Liver (tissue), 9 donors: ENCODE data around the gene DLK2. TPM values are rescaled to one million over a fixed set of nuclear protein-coding genes. Genes with fewer than 3 reads are reported as not detected.

Experiments
- DNase-seq: peaks from one replicate; pipeline ENCODE4 v3.0.0-alpha.2; 2017; ENCODE audit warnings: low spot score
- H3K27ac ChIP-seq, 2 donors: one replicate each; pipeline ENCODE4 v1.7.0; 2013; ENCODE audit warnings: inconsistent platforms in 2 of 2, low read length in 2 of 2, control low read depth in 1 of 2, low read depth in 1 of 2, mild to moderate bottlenecking in 1 of 2
- H3K27me3 ChIP-seq, 4 donors: one replicate each; pipeline versions ENCODE4 v1.6.1 to v1.7.0; 2013; ENCODE audit warnings: low read length in 3 of 4, inconsistent platforms in 1 of 4, mild to moderate bottlenecking in 1 of 4, moderate library complexity in 1 of 4; ENCODE audit not compliant: control insufficient read depth in 4 of 4, insufficient read depth in 4 of 4
- H3K36me3 ChIP-seq, 4 donors: one replicate each; pipeline versions ENCODE4 v1.6.1 to v1.7.0; 2013; ENCODE audit warnings: low read length in 3 of 4, mild to moderate bottlenecking in 3 of 4, low read depth in 1 of 4, moderate library complexity in 1 of 4; ENCODE audit not compliant: control insufficient read depth in 4 of 4, insufficient read depth in 3 of 4
- H3K4me1 ChIP-seq, 4 donors: one replicate each; pipeline versions ENCODE4 v1.6.1 to v1.7.0; 2013; ENCODE audit warnings: low read length in 3 of 4, mild to moderate bottlenecking in 3 of 4, moderate library complexity in 1 of 4; ENCODE audit not compliant: control insufficient read depth in 4 of 4, insufficient read depth in 4 of 4
- H3K4me3 ChIP-seq, 3 donors: one replicate each; pipeline versions ENCODE4 v1.6.1 to v1.7.0; 2013; ENCODE audit warnings: low read length in 3 of 3, control low read depth in 1 of 3, low read depth in 1 of 3, mild to moderate bottlenecking in 1 of 3
- H3K9ac ChIP-seq, 2 donors: one replicate each; pipeline ENCODE4 v1.7.0; 2013; ENCODE audit warnings: low read length in 2 of 2, mild to moderate bottlenecking in 2 of 2, moderate library complexity in 2 of 2, control low read depth in 1 of 2, low read depth in 1 of 2
- H3K9me3 ChIP-seq, 4 donors: one replicate each; pipeline versions ENCODE4 v1.6.1 to v1.7.0; 2013; ENCODE audit warnings: low read length in 3 of 4; ENCODE audit not compliant: control insufficient read depth in 4 of 4
- CTCF ChIP-seq: fragments of 150-350 bp; IDR thresholded peaks from 2 replicates; pipeline ENCODE4 v1.5.1; 2017; ENCODE audit warnings: improper control_type of control experiment, low read depth, low read length; ENCODE audit not compliant: missing input control
- EGR1 ChIP-seq, 2 donors: IDR thresholded peaks; 2 replicates each; pipeline ENCODE4 v1.6.1; 2016 to 2018; ENCODE audit warnings: antibody characterized with exemption in 2 of 2, low read depth in 2 of 2
- FOXA1 ChIP-seq: IDR thresholded peaks from 2 replicates; pipeline ENCODE4 v1.6.1; 2016; ENCODE audit warnings: antibody characterized with exemption
- FOXA2 ChIP-seq: IDR thresholded peaks from 2 replicates; pipeline ENCODE4 v1.6.1; 2016; ENCODE audit warnings: antibody characterized with exemption
- GABPA ChIP-seq, 2 donors: IDR thresholded peaks in 1 of 2; conservative IDR thresholded peaks in 1 of 2; 2 replicates each; pipeline ENCODE4 v1.6.1; 2016; ENCODE audit warnings: antibody characterized with exemption in 2 of 2, mild to moderate bottlenecking in 1 of 2, moderate library complexity in 1 of 2
- HNF4A ChIP-seq, 2 donors: conservative IDR thresholded peaks; 2 replicates each; pipeline ENCODE4 v1.6.1; 2016; ENCODE audit warnings: antibody characterized with exemption in 2 of 2, mild to moderate bottlenecking in 2 of 2
- HNF4G ChIP-seq: IDR thresholded peaks from 2 replicates; pipeline ENCODE4 v1.6.1; 2016; ENCODE audit warnings: antibody characterized with exemption
- JUND ChIP-seq, 2 donors: IDR thresholded peaks; 2 replicates each; pipeline ENCODE4 v1.6.1; 2016; ENCODE audit warnings: antibody characterized with exemption in 2 of 2
- NR2F2 ChIP-seq: IDR thresholded peaks from 2 replicates; pipeline ENCODE4 v1.6.1; 2016; ENCODE audit warnings: antibody characterized with exemption
- RAD21 ChIP-seq, 2 donors: IDR thresholded peaks; 2 replicates each; pipeline ENCODE4 v1.6.1; 2016; ENCODE audit warnings: antibody characterized with exemption in 2 of 2, mild to moderate bottlenecking in 2 of 2
- RXRA ChIP-seq, 2 donors: IDR thresholded peaks; 2 replicates each; pipeline ENCODE4 v1.6.1; 2017 to 2018; ENCODE audit warnings: antibody characterized with exemption in 2 of 2, mild to moderate bottlenecking in 1 of 2
- SP1 ChIP-seq: IDR thresholded peaks from 2 replicates; pipeline ENCODE4 v1.6.1; 2018; ENCODE audit warnings: antibody characterized with exemption, mild to moderate bottlenecking
- YY1 ChIP-seq: IDR thresholded peaks from 2 replicates; pipeline ENCODE4 v1.6.1; 2016; ENCODE audit warnings: antibody characterized with exemption, mild to moderate bottlenecking
- ZBTB33 ChIP-seq: IDR thresholded peaks from 2 replicates; pipeline ENCODE4 v1.6.1; 2016; ENCODE audit warnings: antibody characterized with exemption
- WGBS: extraction: QIAGEN DNeasy Blood & Tissue Kit; methylation state at CpG from one replicate; pipeline ENCODE4 v1.1.7; 2013; 5-methylcytosine and 5-hydroxymethylcytosine counted together
- polyA plus RNA-seq, 2 donors: library from polyadenylated mRNA; stranded (reverse) in 1 of 2; unstranded in 1 of 2; fragments of 200-250 nt in 1 of 2; fragments of >200 nt in 1 of 2; fragmentation: Nextera tagmentation in 1 of 2; extraction: Ambion mirVana in 1 of 2; gene quantifications; one replicate each; pipeline versions ENCODE4 v1.2.1 to v1.2.3, GENCODE V29; 2013 to 2015
- total RNA-seq, 2 donors: library from RNA; depleted of rRNA; stranded (reverse); fragments of >200 nt; gene quantifications; one replicate each; pipeline ENCODE4 v1.2.3, GENCODE V29; 2014
- TF ChIP-seq, protein P1 (sequence below): IDR thresholded peaks from 2 replicates; pipeline ENCODE4 v1.6.1; 2016; ENCODE audit warnings: antibody characterized with exemption
- TF ChIP-seq, protein P2 (sequence below): IDR thresholded peaks from 2 replicates; pipeline ENCODE4 v1.6.1; 2016; ENCODE audit warnings: antibody characterized with exemption, mild to moderate bottlenecking
- donor health status: healthy.
- donor health status: healthy.
- donor health status: healthy.
- donor health status: healthy.
- donor health status: healthy.

DLK2 gene
- total and polyA plus RNA-seq, 4 donors, result 0.08 to 1.0 (median 0.08) TPM; not detected in 1

DNA sequence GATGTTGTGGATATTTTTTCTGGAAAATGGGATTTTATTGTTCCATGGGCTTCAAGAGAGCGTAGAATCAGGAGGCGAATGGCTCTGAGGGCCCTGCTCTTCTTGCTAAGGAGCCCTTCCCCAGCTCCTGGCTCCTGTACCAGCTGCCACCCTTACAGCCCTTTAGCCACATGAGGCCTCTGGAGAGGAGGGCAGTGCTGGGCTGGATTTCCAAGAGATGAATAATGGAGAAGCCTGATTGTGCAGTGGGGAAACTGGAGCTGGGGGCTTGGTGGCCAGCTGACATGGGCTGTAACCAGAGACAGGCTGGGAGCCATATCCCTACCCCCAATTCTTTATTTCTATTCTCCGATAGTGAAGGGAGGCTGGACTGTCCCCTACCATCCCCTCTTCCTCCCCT, 45.6 kb upstream of the DLK2 start:
- 98% methylated on average over 3 of the region's 3 CpGs for whole genome bisulfite sequencing
- H3K4me3 ChIP-seq, result no peak overlapping the region
- no peaks in the 10 kb centered on the region for H3K9me3 ChIP-seq
- H3K27me3 ChIP-seq, result no peaks in the 10 kb centered on the region
- H3K27ac ChIP-seq, result no peak overlapping the region
- peaks cover 7 to 59% (median 31%) of the 10 kb centered on the region in 4 donors for H3K36me3 ChIP-seq
- H3K4me1 ChIP-seq, result peaks cover 5 to 31% (median 22%) of the 10 kb centered on the region in 4 donors
- no peak overlapping the region for H3K9ac ChIP-seq
- no peak for TF ChIP-seq FOXA2
- TF ChIP-seq NR2F2, result no peak
- no peak for TF ChIP-seq ZBTB33
- TF ChIP-seq CTCF, result no peak
- TF ChIP-seq FOXA1, result no peak
- TF ChIP-seq, protein P1, sequence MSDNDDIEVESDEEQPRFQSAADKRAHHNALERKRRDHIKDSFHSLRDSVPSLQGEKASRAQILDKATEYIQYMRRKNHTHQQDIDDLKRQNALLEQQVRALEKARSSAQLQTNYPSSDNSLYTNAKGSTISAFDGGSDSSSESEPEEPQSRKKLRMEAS, result no peak
- no peak for TF ChIP-seq GABPA (IDR thresholded peaks at IDR 0.05 in 1 of 2, conservative IDR thresholded peaks at IDR 0.05 in 1 of 2)
- no peak for TF ChIP-seq RAD21 (IDR thresholded peaks at IDR 0.05)
- DNase-seq, result no peak

- peaks cover 7 to 44% (median 26%) of the 10 kb centered on the region in 4 donors for H3K36me3 ChIP-seq
- DNase-seq, result no peak
- H3K4me3 ChIP-seq, result no peak overlapping the region
- H3K4me1 ChIP-seq, result peaks cover 5 to 33% (median 25%) of the 10 kb centered on the region in 4 donors
- TF ChIP-seq EGR1 (IDR thresholded peaks at IDR 0.05; ENCODE audit: low read depth in 2 of 2) (no peak), HNF4A (conservative IDR thresholded peaks at IDR 0.05) (peak; percentile 89 to 92), HNF4G (peak; percentile 46), NR2F2 (no peak), RAD21 (IDR thresholded peaks at IDR 0.05) (peak in 1 of 2 donors; percentile 56), SP1 (peak; percentile 89), CTCF (no peak), YY1 (peak; percentile 76), ZBTB33 (no peak), RXRA (IDR thresholded peaks at IDR 0.05) (peak; percentile 49 to 66), JUND (IDR thresholded peaks at IDR 0.05) (no peak), FOXA2 (peak; percentile 43), GABPA (IDR thresholded peaks at IDR 0.05 in 1 of 2, conservative IDR thresholded peaks at IDR 0.05 in 1 of 2) (peak in 1 of 2 donors; percentile 60)
- TF ChIP-seq, protein P1, result no peak
- TF ChIP-seq, protein P2, sequence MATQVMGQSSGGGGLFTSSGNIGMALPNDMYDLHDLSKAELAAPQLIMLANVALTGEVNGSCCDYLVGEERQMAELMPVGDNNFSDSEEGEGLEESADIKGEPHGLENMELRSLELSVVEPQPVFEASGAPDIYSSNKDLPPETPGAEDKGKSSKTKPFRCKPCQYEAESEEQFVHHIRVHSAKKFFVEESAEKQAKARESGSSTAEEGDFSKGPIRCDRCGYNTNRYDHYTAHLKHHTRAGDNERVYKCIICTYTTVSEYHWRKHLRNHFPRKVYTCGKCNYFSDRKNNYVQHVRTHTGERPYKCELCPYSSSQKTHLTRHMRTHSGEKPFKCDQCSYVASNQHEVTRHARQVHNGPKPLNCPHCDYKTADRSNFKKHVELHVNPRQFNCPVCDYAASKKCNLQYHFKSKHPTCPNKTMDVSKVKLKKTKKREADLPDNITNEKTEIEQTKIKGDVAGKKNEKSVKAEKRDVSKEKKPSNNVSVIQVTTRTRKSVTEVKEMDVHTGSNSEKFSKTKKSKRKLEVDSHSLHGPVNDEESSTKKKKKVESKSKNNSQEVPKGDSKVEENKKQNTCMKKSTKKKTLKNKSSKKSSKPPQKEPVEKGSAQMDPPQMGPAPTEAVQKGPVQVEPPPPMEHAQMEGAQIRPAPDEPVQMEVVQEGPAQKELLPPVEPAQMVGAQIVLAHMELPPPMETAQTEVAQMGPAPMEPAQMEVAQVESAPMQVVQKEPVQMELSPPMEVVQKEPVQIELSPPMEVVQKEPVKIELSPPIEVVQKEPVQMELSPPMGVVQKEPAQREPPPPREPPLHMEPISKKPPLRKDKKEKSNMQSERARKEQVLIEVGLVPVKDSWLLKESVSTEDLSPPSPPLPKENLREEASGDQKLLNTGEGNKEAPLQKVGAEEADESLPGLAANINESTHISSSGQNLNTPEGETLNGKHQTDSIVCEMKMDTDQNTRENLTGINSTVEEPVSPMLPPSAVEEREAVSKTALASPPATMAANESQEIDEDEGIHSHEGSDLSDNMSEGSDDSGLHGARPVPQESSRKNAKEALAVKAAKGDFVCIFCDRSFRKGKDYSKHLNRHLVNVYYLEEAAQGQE, result peak; percentile 53
- no peaks in the 10 kb centered on the region for H3K9me3 ChIP-seq
- H3K9ac ChIP-seq, result no peak overlapping the region
- peak overlapping the region; percentile 25 to 71 for H3K27ac ChIP-seq
- WGBS, result 74% methylated on average over 12 of the region's 12 CpGs
- no peaks in the 10 kb centered on the region for H3K27me3 ChIP-seq
Measured at GRCh38 chr6:43499028-43499815, 43.9 kb upstream of the DLK2 start.
